ENCODE results near the gene ADARB2. TPM values are rescaled to one million over a fixed set of nuclear protein-coding genes. Genes with fewer than 3 reads are reported as not detected.

ADARB2 gene
- total RNA-seq, 1 experiment from 2014 or later: not detected

GRCh38 chr10:1670541-1671365 is 66.6 kb downstream of the ADARB2 start:
- no peak for DNase-seq (ENCODE audit: low read depth)
- in situ Hi-C loops (cut with HindIII; ENCODE audit: low pct_unique_long_range_greater_than_20kb, low sequenced_read_pairs): no loop called here

- DNase-seq (ENCODE audit: low read depth): no peak
Measured at GRCh38 chr10:1669433-1669832, 67.9 kb downstream of the ADARB2 start.

GRCh38 chr10:1668399-1668798 is 68.9 kb downstream of the ADARB2 start:
- no peak for DNase-seq (ENCODE audit: low read depth)
- in situ Hi-C loops (cut with HindIII; ENCODE audit: low pct_unique_long_range_greater_than_20kb, low sequenced_read_pairs): no loop called here

More at GRCh38 chr10:1669433-1669832, 67.9 kb downstream of the ADARB2 start:
- in situ Hi-C loops (cut with HindIII; ENCODE audit: low pct_unique_long_range_greater_than_20kb, low sequenced_read_pairs): no loop called here

- in situ Hi-C loops (cut with HindIII; ENCODE audit: low pct_unique_long_range_greater_than_20kb, low sequenced_read_pairs): no loop called here
- no peak for DNase-seq (ENCODE audit: low read depth)
Measured at GRCh38 chr10:1667392-1667791, 69.9 kb downstream of the ADARB2 start.

- in situ Hi-C loops (cut with HindIII; ENCODE audit: low pct_unique_long_range_greater_than_20kb, low sequenced_read_pairs): no loop called here
- DNase-seq (ENCODE audit: low read depth): no peak
Measured at GRCh38 chr10:1666147-1666546, 71.2 kb downstream of the ADARB2 start.

- no peak for DNase-seq (ENCODE audit: low read depth)
- in situ Hi-C loops (cut with HindIII; ENCODE audit: low pct_unique_long_range_greater_than_20kb, low sequenced_read_pairs): no loop called here
Measured at GRCh38 chr10:1665681-1666080, 71.6 kb downstream of the ADARB2 start.

- in situ Hi-C loops (cut with HindIII; ENCODE audit: low pct_unique_long_range_greater_than_20kb, low sequenced_read_pairs): no loop called here
- no peak for DNase-seq (ENCODE audit: low read depth)
Measured at GRCh38 chr10:1665021-1665661, 72.2 kb downstream of the ADARB2 start.

- DNase-seq (ENCODE audit: low read depth): no peak
- in situ Hi-C loops (cut with HindIII; ENCODE audit: low pct_unique_long_range_greater_than_20kb, low sequenced_read_pairs): no loop called here
Measured at GRCh38 chr10:1664333-1664964, 72.9 kb downstream of the ADARB2 start.

- no peak for DNase-seq (ENCODE audit: low read depth)
- in situ Hi-C loops (cut with HindIII; ENCODE audit: low pct_unique_long_range_greater_than_20kb, low sequenced_read_pairs): no loop called here
Measured at GRCh38 chr10:1663226-1663625, 74.1 kb downstream of the ADARB2 start.

- in situ Hi-C loops (cut with HindIII; ENCODE audit: low pct_unique_long_range_greater_than_20kb, low sequenced_read_pairs): no loop called here
- no peak for DNase-seq (ENCODE audit: low read depth)
Measured at GRCh38 chr10:1662438-1663025, 74.8 kb downstream of the ADARB2 start.

GRCh38 chr10:1661859-1662437 is 75.4 kb downstream of the ADARB2 start:
- in situ Hi-C loops (cut with HindIII; ENCODE audit: low pct_unique_long_range_greater_than_20kb, low sequenced_read_pairs): no loop called here
- no peak for DNase-seq (ENCODE audit: low read depth)

GRCh38 chr10:1661416-1661815 is 75.9 kb downstream of the ADARB2 start:
- in situ Hi-C loops (cut with HindIII; ENCODE audit: low pct_unique_long_range_greater_than_20kb, low sequenced_read_pairs): no loop called here
- no peak for DNase-seq (ENCODE audit: low read depth)

- in situ Hi-C loops (cut with HindIII; ENCODE audit: low pct_unique_long_range_greater_than_20kb, low sequenced_read_pairs): no loop called here
- no peak for DNase-seq (ENCODE audit: low read depth)
Measured at GRCh38 chr10:1660815-1661214, 76.5 kb downstream of the ADARB2 start.

- in situ Hi-C loops (cut with HindIII; ENCODE audit: low pct_unique_long_range_greater_than_20kb, low sequenced_read_pairs): no loop called here
- DNase-seq (ENCODE audit: low read depth): no peak
Measured at GRCh38 chr10:1660386-1660785, 76.9 kb downstream of the ADARB2 start.

- in situ Hi-C loops (cut with HindIII; ENCODE audit: low pct_unique_long_range_greater_than_20kb, low sequenced_read_pairs): no loop called here
Measured at GRCh38 chr10:1659221-1659791, 78.0 kb downstream of the ADARB2 start.

GRCh38 chr10:1658658-1659057 is 78.7 kb downstream of the ADARB2 start:
- no peak for DNase-seq (ENCODE audit: low read depth)
- in situ Hi-C loops (cut with HindIII; ENCODE audit: low pct_unique_long_range_greater_than_20kb, low sequenced_read_pairs): no loop called here

More at GRCh38 chr10:1659221-1659791, 78.0 kb downstream of the ADARB2 start:
- DNase-seq (ENCODE audit: low read depth): no peak

GRCh38 chr10:1657479-1657878 is 79.8 kb downstream of the ADARB2 start:
- no peak for DNase-seq (ENCODE audit: low read depth)
- in situ Hi-C loops (cut with HindIII; ENCODE audit: low pct_unique_long_range_greater_than_20kb, low sequenced_read_pairs): no loop called here

- no peak for DNase-seq (ENCODE audit: low read depth)
- in situ Hi-C loops (cut with HindIII; ENCODE audit: low pct_unique_long_range_greater_than_20kb, low sequenced_read_pairs): no loop called here
Measured at GRCh38 chr10:1655367-1655766, 82.0 kb downstream of the ADARB2 start.
